HG02623 (cell line): Measurements from ENCODE around the gene SMIM12.
A peak's percentile ranks its signal among the peaks of the same experiment; 100 is the strongest.

Source experiments
- ATAC-seq: cut with Tn5 transposase; IDR thresholded peaks from one replicate; pipeline ENCODE4 v1.9.1; 2021; ENCODE audit warnings: moderate library complexity; ENCODE audit not compliant: unreplicated experiment

Gene SMIM12

DNA sequence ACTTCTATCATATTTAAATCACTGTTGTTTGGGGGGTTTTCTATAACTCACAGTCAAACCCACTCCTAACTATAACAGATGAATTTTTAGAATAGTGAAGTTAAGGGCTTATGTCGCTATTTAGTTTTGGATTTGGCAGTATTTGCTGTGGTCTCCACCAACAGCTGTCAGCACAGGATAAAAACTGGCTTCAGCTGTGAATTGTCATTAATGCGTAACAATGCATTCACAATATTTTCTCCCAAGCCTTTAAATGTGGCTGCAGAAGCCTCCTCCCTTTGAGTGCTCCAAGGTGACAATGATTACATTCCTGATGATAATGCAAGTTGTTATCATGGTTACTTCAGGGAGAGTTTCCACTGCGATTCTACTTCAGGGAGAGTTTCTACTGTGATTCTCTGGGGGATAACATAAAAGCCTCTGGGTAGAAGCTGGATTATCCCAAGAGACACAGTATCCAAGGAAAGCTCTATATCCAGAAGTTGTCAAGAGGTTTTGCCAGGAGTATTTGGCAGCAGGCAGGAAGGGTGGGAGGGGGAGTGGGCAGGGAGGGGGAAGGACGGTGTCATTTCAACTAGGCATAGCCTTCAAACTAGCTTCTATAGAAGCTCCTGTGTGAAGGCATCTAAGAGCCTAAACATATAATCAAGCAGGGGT lies 14.9 kb upstream of the SMIM12 start:
- no peak for ATAC-seq

DNA sequence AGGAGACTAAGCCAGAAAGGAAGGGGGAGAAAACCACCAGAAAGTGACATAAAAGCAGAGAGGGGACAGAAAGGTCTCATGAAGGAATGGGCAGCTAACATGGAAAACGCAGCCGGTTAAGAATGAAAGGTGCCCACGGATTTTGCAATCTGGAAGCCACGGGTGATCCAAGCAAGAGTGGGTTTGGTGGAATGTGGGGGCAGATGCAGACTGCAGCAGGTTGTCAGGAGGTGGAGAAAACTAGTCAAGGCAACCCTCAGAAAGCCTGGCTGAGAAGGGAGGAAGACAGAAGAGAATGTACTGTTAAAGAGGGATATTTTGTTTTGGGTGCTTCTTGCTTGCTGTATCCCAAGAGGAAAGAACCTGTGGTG lies 12.6 kb upstream of the SMIM12 start:
- no peak for ATAC-seq

- no peak for ATAC-seq
These were observed 12.0 kb upstream of the SMIM12 start for GRCh38 chr1:34871443-34872132.

GRCh38 chr1:34870395-34870794 lies 10.8 kb upstream of the SMIM12 start:
- ATAC-seq: no peak

DNA sequence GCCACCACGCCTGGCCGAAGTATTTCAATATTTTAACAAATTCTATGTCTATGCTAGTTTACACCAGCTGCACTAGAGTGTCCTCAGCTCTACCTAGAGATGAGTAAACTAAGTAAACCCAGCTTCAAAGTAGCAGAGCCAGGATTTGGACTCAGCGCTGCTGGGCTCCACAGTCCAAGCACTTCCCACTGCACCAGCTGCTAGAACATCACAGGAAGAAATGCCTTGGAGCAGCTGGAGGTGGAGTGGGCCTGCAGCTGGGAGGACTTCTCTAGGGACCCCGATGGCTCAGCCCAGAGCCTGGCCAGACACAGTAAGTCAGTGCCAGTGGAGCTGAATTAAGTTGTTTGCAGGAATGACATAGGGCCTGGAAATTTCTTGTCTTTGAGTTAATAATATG lies 10.2 kb upstream of the SMIM12 start:
- no peak for ATAC-seq

GRCh38 chr1:34868230-34869049 lies 8.9 kb upstream of the SMIM12 start:
- ATAC-seq: no peak

DNA sequence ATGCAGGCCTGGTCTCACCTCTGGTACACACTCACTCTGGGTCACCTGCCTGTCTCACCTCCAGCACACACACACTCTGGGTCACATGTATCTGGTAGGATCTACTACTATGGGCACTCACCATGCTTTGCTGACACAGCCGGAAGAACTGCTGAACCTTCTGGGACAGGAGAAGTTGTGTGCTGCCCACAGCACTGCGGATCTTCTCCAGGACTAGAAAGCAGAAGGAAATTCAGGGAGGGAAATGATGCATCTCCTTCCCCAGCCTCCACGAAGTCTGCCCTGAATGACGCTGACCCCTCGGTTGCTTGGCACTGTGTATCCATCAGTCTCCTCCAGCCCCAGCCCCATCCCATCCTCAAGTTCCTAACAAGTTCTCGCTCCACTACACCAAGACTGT lies 7.9 kb upstream of the SMIM12 start:
- no peak for ATAC-seq

GRCh38 chr1:34866762-34867109 lies 7.2 kb upstream of the SMIM12 start:
- no peak for ATAC-seq

- peak; percentile 62 for ATAC-seq
These were observed 6.6 kb upstream of the SMIM12 start for GRCh38 chr1:34865981-34866761.

DNA sequence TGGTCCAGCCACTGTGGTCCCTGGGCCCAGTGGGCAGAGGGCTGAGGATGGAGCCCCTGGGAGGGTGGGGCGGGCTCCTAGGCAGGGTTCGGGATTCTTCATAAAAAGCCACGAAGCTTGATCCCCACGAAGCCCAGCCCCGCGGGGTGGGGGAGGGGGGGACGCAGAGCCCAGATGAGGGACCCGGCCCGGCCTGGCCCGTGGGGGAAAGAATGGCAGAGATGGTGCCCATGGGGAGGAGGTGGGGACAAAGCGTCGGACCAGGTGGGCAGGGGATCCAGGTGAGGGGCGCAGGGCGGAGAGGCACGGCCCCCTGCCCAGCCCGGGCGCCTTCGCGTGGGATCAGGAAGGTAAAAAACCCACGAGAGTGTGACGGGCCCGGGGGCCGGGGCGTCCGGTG lies 6.0 kb upstream of the SMIM12 start:
- no peak for ATAC-seq

GRCh38 chr1:34864759-34865158 lies 5.2 kb upstream of the SMIM12 start:
- ATAC-seq: no peak

DNA sequence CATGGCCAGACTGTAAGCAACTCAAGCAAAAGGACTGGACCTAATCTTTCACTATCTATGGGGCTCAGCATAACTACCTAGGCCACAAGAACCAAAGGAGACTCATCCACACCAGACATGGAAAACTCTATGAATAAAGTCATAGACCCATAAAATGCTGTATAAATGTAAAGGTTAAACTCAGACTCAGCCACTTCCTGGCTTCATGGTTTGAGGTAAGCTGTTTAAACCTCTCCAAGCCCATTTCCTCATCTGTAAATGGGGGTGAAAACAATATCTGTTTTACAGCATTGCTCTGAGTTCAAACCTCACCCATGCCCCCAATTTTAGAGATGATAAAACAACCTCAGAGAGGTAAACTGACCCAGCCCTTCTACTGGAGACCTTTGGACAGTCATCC lies 4.0 kb upstream of the SMIM12 start:
- ATAC-seq: no peak

GRCh38 chr1:34858901-34859445 lies 576 bp downstream of the SMIM12 start:
- ATAC-seq: no peak

DNA sequence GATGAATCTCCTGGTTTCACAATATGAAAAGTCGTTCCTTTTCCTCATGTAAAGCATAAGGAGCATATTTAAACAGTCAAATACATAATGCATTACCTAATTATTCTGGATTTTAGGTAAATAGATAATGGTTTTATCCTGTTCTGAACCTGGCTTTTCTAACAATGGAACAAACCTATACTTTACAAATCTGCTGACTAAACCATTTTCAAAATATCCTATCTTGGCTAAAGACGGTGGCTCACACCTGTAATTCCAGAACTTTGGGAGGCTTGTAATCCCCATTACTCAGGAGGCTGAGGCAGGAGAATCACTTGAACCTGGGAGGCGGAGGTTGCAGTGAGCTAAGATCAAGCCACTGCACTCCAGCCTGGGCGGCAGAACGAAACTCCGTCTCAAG lies 2.9 kb downstream of the SMIM12 start:
- ATAC-seq: no peak

- ATAC-seq: peak; percentile 94
These were observed 6.8 kb downstream of the SMIM12 start for GRCh38 chr1:34852677-34853217.

DNA sequence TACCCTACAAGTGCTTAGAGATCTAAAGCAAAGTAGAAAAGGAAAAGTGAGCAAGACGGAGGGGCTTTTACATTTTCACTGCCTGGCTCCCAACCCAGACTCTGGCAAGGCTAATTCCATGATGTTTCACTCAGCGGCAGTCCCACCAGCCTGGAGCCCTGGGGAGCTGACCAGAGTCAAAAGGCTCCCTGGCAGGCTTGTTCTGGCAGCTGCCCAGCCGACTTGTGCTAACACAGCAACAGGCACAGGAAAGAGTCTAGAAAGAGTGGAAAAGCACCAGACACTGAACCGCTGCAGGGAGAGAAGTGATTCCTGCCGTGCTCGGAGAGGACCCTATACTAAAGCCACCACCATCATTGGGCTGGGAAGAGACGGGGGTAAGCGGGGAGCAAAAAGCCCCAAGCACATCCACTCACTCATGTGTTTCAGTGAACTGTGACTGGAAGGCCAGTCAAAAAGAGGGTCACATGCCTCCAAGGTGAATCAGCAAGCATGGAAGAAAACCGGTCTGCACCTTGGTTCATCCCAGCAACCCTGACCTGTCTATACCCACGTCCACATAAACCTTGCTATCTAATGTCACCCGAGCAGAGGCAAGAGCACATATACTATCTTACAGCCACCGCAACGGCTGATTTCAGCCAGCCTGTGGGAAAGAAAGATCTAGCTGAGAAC lies 8.0 kb downstream of the SMIM12 start:
- ATAC-seq: no peak

DNA sequence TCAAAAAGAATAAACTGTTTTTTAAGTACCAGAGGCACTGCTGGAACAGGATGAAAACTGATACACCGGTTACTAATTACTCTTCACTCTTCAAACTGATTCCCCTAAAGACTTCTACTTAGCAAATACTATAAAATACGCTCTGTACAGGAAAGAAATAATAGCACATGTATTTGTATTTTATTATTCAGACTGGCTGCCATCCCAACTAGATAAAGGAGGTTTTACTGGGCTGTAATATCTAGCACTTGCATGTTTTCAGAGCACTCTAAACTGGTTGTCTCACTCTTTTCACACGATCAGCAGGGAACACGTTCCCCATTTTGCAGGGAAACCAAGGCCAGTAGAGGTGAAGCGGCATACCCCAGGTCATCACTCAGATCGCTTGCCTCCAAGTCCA lies 9.2 kb downstream of the SMIM12 start:
- no peak for ATAC-seq

DNA sequence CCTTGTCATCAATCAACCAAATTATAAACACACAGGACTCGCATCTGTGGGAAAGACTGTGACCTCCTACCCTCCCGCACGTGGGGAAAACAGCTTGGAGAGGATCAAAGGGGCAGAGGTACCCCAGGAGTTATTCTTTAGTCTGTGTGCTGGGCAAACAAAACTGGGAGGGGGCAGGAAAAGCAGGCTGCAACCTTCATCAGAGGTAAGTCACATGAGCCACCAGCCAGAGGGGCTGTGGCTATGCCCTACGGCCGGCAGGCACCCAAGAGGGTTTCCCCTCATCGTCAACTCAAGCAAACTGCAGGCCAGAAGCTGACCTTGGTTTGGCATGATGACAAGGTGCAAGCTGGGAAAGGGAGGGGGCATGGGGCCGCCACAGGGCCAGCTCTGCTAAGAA lies 12.5 kb downstream of the SMIM12 start:
- ATAC-seq: no peak

DNA sequence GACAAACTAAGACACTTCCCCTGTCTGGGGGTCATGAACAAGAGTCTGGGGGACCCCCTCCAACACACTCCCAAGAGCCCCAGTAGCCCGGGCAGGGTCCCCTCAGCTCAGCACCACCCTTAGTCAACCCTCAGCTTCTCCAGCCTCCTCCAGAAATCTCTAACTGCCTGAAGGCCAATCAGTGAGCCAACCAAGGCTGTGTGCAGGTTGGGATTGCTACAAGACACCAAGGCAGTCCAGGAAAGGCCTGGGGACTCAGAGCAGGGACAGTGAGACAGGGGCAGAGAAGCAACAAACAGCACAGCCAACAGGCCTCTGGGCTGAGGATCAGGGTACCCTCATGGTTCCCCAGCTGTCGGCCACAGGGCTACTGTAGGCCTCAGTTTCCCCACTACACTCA lies 13.3 kb downstream of the SMIM12 start:
- ATAC-seq: no peak
